Measurements from ENCODE around the gene GRAMD1C. TPM values are rescaled to one million over a fixed set of nuclear protein-coding genes. Genes with fewer than 3 reads are reported as not detected.

Gene GRAMD1C
- total RNA-seq, 2 experiments from 2014 or later, result 4.1 to 6.4 TPM

DNA sequence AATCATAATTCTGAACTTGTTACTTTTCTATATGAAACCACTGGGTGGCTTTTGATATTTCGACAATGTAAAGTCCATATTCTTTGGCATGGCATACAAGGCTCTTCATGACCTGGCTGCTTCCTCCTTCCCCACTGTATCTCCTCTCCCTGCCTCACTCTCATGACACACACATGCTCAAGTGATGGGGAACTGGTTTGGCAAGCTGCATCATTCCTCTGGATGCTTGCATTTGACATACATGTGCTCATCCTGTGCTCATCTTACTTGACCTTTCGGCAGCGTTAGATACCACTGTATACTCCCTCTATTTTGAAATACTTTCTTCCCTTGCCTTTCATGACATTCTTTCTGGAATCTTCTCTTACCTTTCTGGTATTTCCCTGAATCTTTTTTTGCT, 57.4 kb downstream of the GRAMD1C start:
- H3K4me2 ChIP-seq (ENCODE audit: low read length), result no peak overlapping the region
- H3K9me3 ChIP-seq (ENCODE audit: low read length), result no peaks in the 10 kb centered on the region
- no peaks in the 10 kb centered on the region for H3K9me2 ChIP-seq (ENCODE audit: insufficient read depth, low read length)
- peaks cover 5% of the 10 kb centered on the region for H3K4me1 ChIP-seq (ENCODE audit: insufficient read depth, low read length, poor library complexity, severe bottlenecking)
- H2AFZ ChIP-seq (ENCODE audit: low read length), result no peak overlapping the region
- TF ChIP-seq, protein P1, sequence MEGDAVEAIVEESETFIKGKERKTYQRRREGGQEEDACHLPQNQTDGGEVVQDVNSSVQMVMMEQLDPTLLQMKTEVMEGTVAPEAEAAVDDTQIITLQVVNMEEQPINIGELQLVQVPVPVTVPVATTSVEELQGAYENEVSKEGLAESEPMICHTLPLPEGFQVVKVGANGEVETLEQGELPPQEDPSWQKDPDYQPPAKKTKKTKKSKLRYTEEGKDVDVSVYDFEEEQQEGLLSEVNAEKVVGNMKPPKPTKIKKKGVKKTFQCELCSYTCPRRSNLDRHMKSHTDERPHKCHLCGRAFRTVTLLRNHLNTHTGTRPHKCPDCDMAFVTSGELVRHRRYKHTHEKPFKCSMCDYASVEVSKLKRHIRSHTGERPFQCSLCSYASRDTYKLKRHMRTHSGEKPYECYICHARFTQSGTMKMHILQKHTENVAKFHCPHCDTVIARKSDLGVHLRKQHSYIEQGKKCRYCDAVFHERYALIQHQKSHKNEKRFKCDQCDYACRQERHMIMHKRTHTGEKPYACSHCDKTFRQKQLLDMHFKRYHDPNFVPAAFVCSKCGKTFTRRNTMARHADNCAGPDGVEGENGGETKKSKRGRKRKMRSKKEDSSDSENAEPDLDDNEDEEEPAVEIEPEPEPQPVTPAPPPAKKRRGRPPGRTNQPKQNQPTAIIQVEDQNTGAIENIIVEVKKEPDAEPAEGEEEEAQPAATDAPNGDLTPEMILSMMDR (conservative IDR thresholded peaks at IDR 0.05; ENCODE audit: low read length), result no peak
- no peak for TF ChIP-seq EZH2phosphoT487 (IDR thresholded peaks at IDR 0.05; ENCODE audit: borderline replicate concordance, low read depth, low read length)
- H3K4me3 ChIP-seq (ENCODE audit: low read depth, low read length, poor library complexity, severe bottlenecking), result no peak overlapping the region
- no peaks in the 10 kb centered on the region for H3K36me3 ChIP-seq (ENCODE audit: insufficient read depth, low read length)
- no peak for DNase-seq (ENCODE audit: low spot score)
- no TSS peak for BruUV-seq (replicated peaks)
- ChIA-PET POLR2A (interaction anchor here (0.7 to 1.2 kb wide), 3 partner anchors 13 to 388 kb away, joined by 3 to 4 read pairs (median 3); no protein-coding TSS in a partner anchor), CTCF (ENCODE audit: unreplicated experiment) (no interaction called here)
- intact Hi-C loops (cut with micrococcal nuclease; ENCODE audit: unreplicated experiment), result no loop called here
- H3K27ac ChIP-seq (ENCODE audit: low read depth, low read length, poor library complexity, severe bottlenecking), result no peak overlapping the region
- H4K20me1 ChIP-seq (ENCODE audit: insufficient read depth, low read length), result no peaks in the 10 kb centered on the region
- no peaks in the 10 kb centered on the region for H3K79me2 ChIP-seq (ENCODE audit: insufficient read depth, low read depth, low read length)

DNA sequence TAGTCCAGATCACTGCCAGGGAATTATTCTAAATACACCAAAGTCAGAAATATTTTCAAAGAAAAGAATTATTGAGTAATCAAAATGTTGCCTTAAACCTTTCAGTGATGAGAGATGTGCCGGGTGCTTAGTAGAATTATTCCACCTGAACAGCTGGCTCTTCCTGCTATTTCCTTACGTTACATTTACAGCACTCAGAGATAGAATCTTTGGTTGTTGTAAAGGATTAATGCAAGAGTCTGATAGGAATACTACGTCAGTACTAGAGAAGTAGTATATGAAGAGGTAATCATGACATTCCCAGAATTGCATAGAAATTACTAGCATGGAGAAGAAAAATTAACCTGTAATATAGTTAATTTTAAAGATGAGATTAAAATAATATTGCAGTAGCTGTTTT, 58.3 kb downstream of the GRAMD1C start:
- ChIA-PET CTCF (ENCODE audit: unreplicated experiment) (no interaction called here), POLR2A (interaction anchor here (0.6 to 1.7 kb wide), 4 partner anchors 9 to 224 kb away, joined by 3 to 12 read pairs (median 4); no protein-coding TSS in a partner anchor)
- intact Hi-C loops (cut with micrococcal nuclease; ENCODE audit: unreplicated experiment), result no loop called here
- no peaks in the 10 kb centered on the region for H3K9me3 ChIP-seq (ENCODE audit: low read length)
- no peak overlapping the region for H3K27ac ChIP-seq (ENCODE audit: low read depth, low read length, poor library complexity, severe bottlenecking)
- H3K4me2 ChIP-seq (ENCODE audit: low read length), result peak overlapping the region; percentile 31
- H4K20me1 ChIP-seq (ENCODE audit: insufficient read depth, low read length), result no peaks in the 10 kb centered on the region
- H2AFZ ChIP-seq (ENCODE audit: low read length), result peak overlapping the region; percentile 41; the same call in 1 of the 2 replicates
- no TSS peak for BruUV-seq (replicated peaks)
- no peaks in the 10 kb centered on the region for H3K36me3 ChIP-seq (ENCODE audit: insufficient read depth, low read length)
- H3K79me2 ChIP-seq (ENCODE audit: insufficient read depth, low read depth, low read length), result no peaks in the 10 kb centered on the region
- peaks cover 5% of the 10 kb centered on the region for H3K4me1 ChIP-seq (ENCODE audit: insufficient read depth, low read length, poor library complexity, severe bottlenecking)
- no peak for DNase-seq (ENCODE audit: low spot score)
- TF ChIP-seq, protein P1 (conservative IDR thresholded peaks at IDR 0.05; ENCODE audit: low read length), result no peak
- no peak for TF ChIP-seq EZH2phosphoT487 (IDR thresholded peaks at IDR 0.05; ENCODE audit: borderline replicate concordance, low read depth, low read length)
- H3K4me3 ChIP-seq (ENCODE audit: low read depth, low read length, poor library complexity, severe bottlenecking), result peak overlapping the region; percentile 13
- H3K9me2 ChIP-seq (ENCODE audit: insufficient read depth, low read length), result no peaks in the 10 kb centered on the region

DNA sequence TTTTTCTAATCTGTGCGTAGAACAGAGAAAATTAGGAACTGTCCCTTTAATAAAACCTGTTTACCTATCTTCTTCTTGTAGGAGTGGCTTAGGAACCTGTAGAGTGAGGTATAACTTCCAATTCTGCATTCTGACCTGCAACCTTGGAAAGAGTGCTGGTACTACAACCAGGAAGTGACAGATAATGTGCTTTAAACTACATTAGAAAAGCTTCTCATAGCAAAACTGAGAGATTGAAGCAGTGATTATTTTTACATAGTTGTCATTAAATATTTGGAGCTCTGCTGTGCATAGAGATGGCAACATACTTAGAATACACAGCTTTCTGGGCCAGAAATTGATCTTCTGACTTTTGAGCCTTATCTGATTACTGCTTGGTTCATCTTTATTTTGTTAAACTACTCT, 58.8 kb downstream of the GRAMD1C start:
- H3K9me3 ChIP-seq (ENCODE audit: low read length), result no peaks in the 10 kb centered on the region
- H3K4me1 ChIP-seq (ENCODE audit: insufficient read depth, low read length, poor library complexity, severe bottlenecking), result peaks cover 5% of the 10 kb centered on the region
- TF ChIP-seq, protein P1 (conservative IDR thresholded peaks at IDR 0.05; ENCODE audit: low read length), result no peak
- TF ChIP-seq EZH2phosphoT487 (IDR thresholded peaks at IDR 0.05; ENCODE audit: borderline replicate concordance, low read depth, low read length), result no peak
- no peaks in the 10 kb centered on the region for H3K79me2 ChIP-seq (ENCODE audit: insufficient read depth, low read depth, low read length)
- H4K20me1 ChIP-seq (ENCODE audit: insufficient read depth, low read length), result no peaks in the 10 kb centered on the region
- CTCF ChIA-PET (ENCODE audit: unreplicated experiment), result interaction anchor here (0.7 kb wide), 1 partner anchor 72 kb away, joined by 3 read pairs; no protein-coding TSS in a partner anchor
- POLR2A ChIA-PET, result interaction anchor here (0.6 to 1.7 kb wide), 5 partner anchors 10 to 225 kb away, joined by 3 to 12 read pairs (median 3); no protein-coding TSS in a partner anchor
- BruUV-seq (replicated peaks), result no TSS peak
- H2AFZ ChIP-seq (ENCODE audit: low read length), result peak overlapping the region; percentile 41
- no peaks in the 10 kb centered on the region for H3K36me3 ChIP-seq (ENCODE audit: insufficient read depth, low read length)
- H3K9me2 ChIP-seq (ENCODE audit: insufficient read depth, low read length), result no peaks in the 10 kb centered on the region
- intact Hi-C loops (cut with micrococcal nuclease; ENCODE audit: unreplicated experiment), result no loop called here
- no peak for DNase-seq (ENCODE audit: low spot score)
- no peak overlapping the region for H3K27ac ChIP-seq (ENCODE audit: low read depth, low read length, poor library complexity, severe bottlenecking)
- peak overlapping the region; percentile 13 for H3K4me3 ChIP-seq (ENCODE audit: low read depth, low read length, poor library complexity, severe bottlenecking)
- peak overlapping the region; percentile 31 for H3K4me2 ChIP-seq (ENCODE audit: low read length)

Data from OCI-LY7 (cell line).